Endothelial cell of umbilical vein (primary cell): ENCODE results near the gene PRXL2A.

ENCODE experiments used
- CTCF ChIP-seq, 2 donors: IDR thresholded peaks; 1 replicate in 1 of 2; 2 replicates in 1 of 2; pipeline ENCODE4 v1.5.1; 2011; ENCODE audit warnings: low read length in 2 of 2, mild to moderate bottlenecking in 2 of 2, moderate library complexity in 2 of 2, control low read depth in 1 of 2, inconsistent platforms in 1 of 2, low read depth in 1 of 2; ENCODE audit not compliant: insufficient read depth in 1 of 2; ENCODE audit errors: extremely low read depth in 1 of 2
- EZH2 ChIP-seq: IDR thresholded peaks from 2 replicates; pipeline ENCODE4 v1.6.1; 2012; ENCODE audit warnings: borderline replicate concordance, low read depth, mild to moderate bottlenecking, moderate library complexity, low read length, inconsistent platforms; ENCODE audit not compliant: severe bottlenecking
- FOS ChIP-seq: IDR thresholded peaks from 2 replicates; pipeline ENCODE4 v1.6.1; 2011; ENCODE audit warnings: mild to moderate bottlenecking, low read length, moderate library complexity, borderline replicate concordance; ENCODE audit not compliant: insufficient read depth
- GATA2 ChIP-seq: IDR thresholded peaks from 2 replicates; pipeline ENCODE4 v1.7.0; 2011; ENCODE audit warnings: low read depth, mild to moderate bottlenecking, moderate library complexity, mixed read lengths, low read length; ENCODE audit not compliant: insufficient read length, insufficient read depth
- JUN ChIP-seq: IDR thresholded peaks from 2 replicates; pipeline ENCODE4 v1.6.1; 2011; ENCODE audit warnings: borderline replicate concordance, low read depth; ENCODE audit not compliant: insufficient read length, insufficient read depth
- MAX ChIP-seq: IDR thresholded peaks from 2 replicates; pipeline ENCODE4 v1.6.1; 2011; ENCODE audit not compliant: insufficient read depth, insufficient read length
- MYC ChIP-seq: IDR thresholded peaks from one replicate; pipeline ENCODE4 v1.6.1; 2011; ENCODE audit warnings: mild to moderate bottlenecking, low read depth, low read length
- POLR2A ChIP-seq: IDR thresholded peaks from 2 replicates; pipeline ENCODE4 v1.6.1; 2012; ENCODE audit warnings: low read depth, mild to moderate bottlenecking, control low read depth, low read length
- POLR2AphosphoS5 ChIP-seq: IDR thresholded peaks from 2 replicates; pipeline ENCODE4 v1.6.1; 2012; ENCODE audit warnings: low read depth, mild to moderate bottlenecking, control low read depth, low read length, moderate library complexity; ENCODE audit not compliant: insufficient read depth

- TF ChIP-seq POLR2A (no peak), EZH2 (no peak), CTCF (IDR thresholded peaks at IDR 0.05; ENCODE audit: extremely low read depth in 1 of 2, insufficient read depth in 1 of 2, low read depth in 1 of 2, low read length in 2 of 2) (no peak), MAX (no peak), POLR2AphosphoS5 (no peak), JUN (no peak), FOS (no peak), MYC (no peak), GATA2 (no peak)
Measured at GRCh38 chr10:80457554-80458262, 49.4 kb downstream of the PRXL2A start.
